ENCODE results near the gene SELENOI. TPM values are rescaled to one million over a fixed set of nuclear protein-coding genes. Genes with fewer than 3 reads are reported as not detected.
A peak's percentile ranks its signal among the peaks of the same experiment; 100 is the strongest.

SELENOI gene
- total RNA-seq, 1 donor from 2014 or later, result 51.9 TPM

- no peaks in the 10 kb centered on the region for H4K20me1 ChIP-seq (ENCODE audit: insufficient read depth, low read length)
- DNase-seq (ENCODE audit: low read depth), result no peak
These were observed 68.4 kb downstream of the SELENOI start for GRCh38 chr2:26414311-26414710.

DNA sequence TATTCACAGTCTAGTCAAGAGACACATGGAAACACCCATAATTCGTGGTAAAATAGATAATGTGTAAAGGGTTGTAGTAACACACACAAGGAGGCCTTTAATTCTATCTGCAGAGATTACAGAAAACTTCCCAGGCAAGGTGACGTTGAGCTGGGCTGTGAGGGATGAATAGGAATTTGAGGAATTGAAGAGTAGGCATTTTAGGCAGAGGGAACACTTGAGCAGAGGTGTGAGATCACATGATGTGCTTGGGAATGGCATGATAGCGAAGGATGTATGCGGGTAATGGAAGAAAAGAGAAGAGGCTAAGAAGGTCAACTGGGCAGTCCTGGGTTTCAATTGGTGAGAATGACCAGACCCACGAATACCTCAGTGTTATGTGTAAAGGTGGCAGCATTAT lies 76.0 kb downstream of the SELENOI start:
- no peak for DNase-seq (ENCODE audit: low read depth)
- H3K27me3 Mint-ChIP-seq (ENCODE audit: low read depth, unreplicated experiment), result peaks cover 3% of the 10 kb centered on the region
- no peak for FAIRE-seq
- H3K27ac Mint-ChIP-seq (ENCODE audit: unreplicated experiment), result no peak overlapping the region
- Histone ChIP-seq H3K36me3 (ENCODE audit: insufficient read depth, low read length) (no peaks in the 10 kb centered on the region), H2AFZ (ENCODE audit: low read depth, low read length) (no peak overlapping the region), H4K20me1 (ENCODE audit: insufficient read depth, low read length) (no peaks in the 10 kb centered on the region), H3K9me3 (ENCODE audit: insufficient read depth, low read depth, low read length) (no peaks in the 10 kb centered on the region), H3K4me3 (ENCODE audit: insufficient read depth, low read depth, low read length) (no peak overlapping the region), H3K9ac (ENCODE audit: low read length) (no peak overlapping the region), H3K4me1 (ENCODE audit: insufficient read depth, low read length) (no peaks in the 10 kb centered on the region), H3K79me2 (ENCODE audit: insufficient read depth, low read length) (no peaks in the 10 kb centered on the region), H3K27me3 (ENCODE audit: insufficient read depth, low read length) (peaks cover 3% of the 10 kb centered on the region), H3K27ac (ENCODE audit: low read depth, low read length) (no peak overlapping the region), H3K4me2 (ENCODE audit: low read length) (no peak overlapping the region)
- peaks cover 2% of the 10 kb centered on the region for H3K36me3 Mint-ChIP-seq (ENCODE audit: low read depth, unreplicated experiment)
- H3K9me3 Mint-ChIP-seq (ENCODE audit: unreplicated experiment), result no peaks in the 10 kb centered on the region
- H3K4me3 Mint-ChIP-seq (ENCODE audit: unreplicated experiment), result no peak overlapping the region
- no peak for TF ChIP-seq CTCF (IDR thresholded peaks at IDR 0.05; ENCODE audit: insufficient read depth, low read depth, low read length)
- TF ChIP-seq EZH2 (IDR thresholded peaks at IDR 0.05; ENCODE audit: insufficient read depth, low read length), result no peak
- H3K4me1 Mint-ChIP-seq (ENCODE audit: low read depth, unreplicated experiment), result no peaks in the 10 kb centered on the region

More at GRCh38 chr2:26414311-26414710, 68.4 kb downstream of the SELENOI start:
- H3K36me3 ChIP-seq (ENCODE audit: insufficient read depth, low read length), result no peaks in the 10 kb centered on the region
- no peak overlapping the region for H3K27ac Mint-ChIP-seq (ENCODE audit: unreplicated experiment)
- no peaks in the 10 kb centered on the region for H3K36me3 Mint-ChIP-seq (ENCODE audit: low read depth, unreplicated experiment)
- no peaks in the 10 kb centered on the region for H3K4me1 ChIP-seq (ENCODE audit: insufficient read depth, low read length)
- H3K9me3 ChIP-seq (ENCODE audit: insufficient read depth, low read depth, low read length), result no peaks in the 10 kb centered on the region
- no peaks in the 10 kb centered on the region for H3K79me2 ChIP-seq (ENCODE audit: insufficient read depth, low read length)
- H3K27ac ChIP-seq (ENCODE audit: low read depth, low read length), result no peak overlapping the region
- no peaks in the 10 kb centered on the region for H3K9me3 Mint-ChIP-seq (ENCODE audit: unreplicated experiment)
- no peak for TF ChIP-seq EZH2 (IDR thresholded peaks at IDR 0.05; ENCODE audit: insufficient read depth, low read length)
- TF ChIP-seq CTCF (IDR thresholded peaks at IDR 0.05; ENCODE audit: insufficient read depth, low read depth, low read length), result no peak
- H3K4me2 ChIP-seq (ENCODE audit: low read length), result no peak overlapping the region
- H3K27me3 Mint-ChIP-seq (ENCODE audit: low read depth, unreplicated experiment), result no peaks in the 10 kb centered on the region
- no peak for FAIRE-seq
- H3K4me3 ChIP-seq (ENCODE audit: insufficient read depth, low read depth, low read length), result no peak overlapping the region
- H3K27me3 ChIP-seq (ENCODE audit: insufficient read depth, low read length), result peaks cover 2% of the 10 kb centered on the region
- no peak overlapping the region for H3K4me3 Mint-ChIP-seq (ENCODE audit: unreplicated experiment)
- no peak overlapping the region for H2AFZ ChIP-seq (ENCODE audit: low read depth, low read length)
- no peak overlapping the region for H3K9ac ChIP-seq (ENCODE audit: low read length)
- peaks cover 1% of the 10 kb centered on the region for H3K4me1 Mint-ChIP-seq (ENCODE audit: low read depth, unreplicated experiment)

- peaks cover 3% of the 10 kb centered on the region for H3K27me3 ChIP-seq (ENCODE audit: insufficient read depth, low read length)
These were observed 77.1 kb downstream of the SELENOI start for GRCh38 chr2:26422947-26423629.

More at GRCh38 chr2:26422947-26423629, 77.1 kb downstream of the SELENOI start:
- no peaks in the 10 kb centered on the region for H3K9me3 ChIP-seq (ENCODE audit: insufficient read depth, low read depth, low read length)
- FAIRE-seq, result no peak
- no peaks in the 10 kb centered on the region for H3K4me1 ChIP-seq (ENCODE audit: insufficient read depth, low read length)
- H3K27ac ChIP-seq (ENCODE audit: low read depth, low read length), result no peak overlapping the region
- DNase-seq (ENCODE audit: low read depth), result no peak
- no peak overlapping the region for H3K4me3 ChIP-seq (ENCODE audit: insufficient read depth, low read depth, low read length)
- Mint-ChIP-seq H3K36me3 (ENCODE audit: low read depth, unreplicated experiment) (peaks cover 2% of the 10 kb centered on the region), H3K27ac (ENCODE audit: unreplicated experiment) (peak overlapping the region; percentile 53), H3K4me1 (ENCODE audit: low read depth, unreplicated experiment) (no peaks in the 10 kb centered on the region), H3K9me3 (ENCODE audit: unreplicated experiment) (no peaks in the 10 kb centered on the region), H3K27me3 (ENCODE audit: low read depth, unreplicated experiment) (peaks cover 6% of the 10 kb centered on the region), H3K4me3 (ENCODE audit: unreplicated experiment) (no peak overlapping the region)
- no peaks in the 10 kb centered on the region for H3K79me2 ChIP-seq (ENCODE audit: insufficient read depth, low read length)
- H3K9ac ChIP-seq (ENCODE audit: low read length), result no peak overlapping the region
- no peak overlapping the region for H2AFZ ChIP-seq (ENCODE audit: low read depth, low read length)
- TF ChIP-seq CTCF (IDR thresholded peaks at IDR 0.05; ENCODE audit: insufficient read depth, low read depth, low read length) (no peak), EZH2 (IDR thresholded peaks at IDR 0.05; ENCODE audit: insufficient read depth, low read length) (no peak)
- H3K4me2 ChIP-seq (ENCODE audit: low read length), result no peak overlapping the region
- no peaks in the 10 kb centered on the region for H3K36me3 ChIP-seq (ENCODE audit: insufficient read depth, low read length)
- H4K20me1 ChIP-seq (ENCODE audit: insufficient read depth, low read length), result no peaks in the 10 kb centered on the region
